Fibroblast of skin of abdomen (primary cell): Measurements from ENCODE around the gene APPL1.
A peak's percentile ranks its signal among the peaks of the same experiment; 100 is the strongest.

ENCODE experiments used
- DNase-seq: peaks from one replicate; pipeline ENCODE4 v3.0.0-alpha.2; 2013

APPL1 gene

DNA sequence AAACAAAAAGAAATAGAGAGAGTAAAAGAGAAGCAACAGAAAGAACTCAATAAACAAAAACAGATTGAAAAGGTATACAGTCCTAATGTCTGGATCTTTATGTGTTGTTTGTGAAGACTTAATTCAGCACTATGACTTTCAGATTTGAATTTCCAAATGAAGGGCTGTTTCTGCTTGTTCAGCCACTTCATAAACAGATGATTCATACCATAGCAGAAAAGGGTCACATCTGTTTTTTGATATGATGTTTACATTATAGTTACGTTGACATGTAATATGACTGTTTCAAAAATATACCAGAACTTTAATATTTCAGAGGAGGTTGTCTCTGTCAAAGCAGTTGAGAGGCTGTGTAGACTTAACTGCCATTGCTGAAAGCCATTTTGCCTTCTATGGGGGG, 40.9 kb downstream of the APPL1 start:
- no peak for DNase-seq

DNA sequence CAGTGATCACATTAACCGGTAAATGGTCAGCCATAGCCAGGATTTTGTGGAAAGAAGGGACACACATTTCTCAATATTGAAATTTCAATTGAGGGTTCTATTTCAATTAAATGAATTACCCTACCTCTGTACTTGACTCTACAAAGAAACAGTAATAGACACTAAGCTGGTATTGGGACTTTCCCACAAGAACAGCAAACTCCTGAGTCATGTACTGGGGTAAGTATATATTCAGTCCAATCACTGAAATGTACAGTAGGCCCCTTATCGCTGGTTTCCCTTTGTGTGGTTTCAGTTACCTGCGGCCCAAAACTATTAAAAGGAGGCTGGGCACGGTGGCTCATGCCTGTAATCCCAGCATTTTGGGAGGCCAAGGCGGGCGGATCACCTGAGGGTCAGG, 47.3 kb downstream of the APPL1 start:
- no peak for DNase-seq

DNA sequence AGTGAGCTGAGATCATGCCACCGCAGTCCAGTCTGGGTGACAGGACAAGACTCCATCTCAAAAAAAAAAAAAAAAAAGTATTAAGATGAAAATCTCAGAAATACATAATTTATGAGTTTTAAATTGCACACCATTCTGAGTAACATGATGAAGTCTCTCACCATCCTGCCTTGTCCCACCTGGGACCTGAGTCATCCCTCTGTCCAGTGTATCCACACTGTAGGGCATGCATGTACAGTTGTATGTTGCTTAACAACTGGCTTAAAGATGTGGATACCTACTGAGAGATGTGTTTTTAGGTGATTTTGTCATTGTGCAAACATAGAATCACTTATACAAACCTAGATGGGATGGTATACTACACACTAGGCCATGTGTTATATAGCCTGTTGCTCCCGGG, 47.9 kb downstream of the APPL1 start:
- DNase-seq, result no peak

DNA sequence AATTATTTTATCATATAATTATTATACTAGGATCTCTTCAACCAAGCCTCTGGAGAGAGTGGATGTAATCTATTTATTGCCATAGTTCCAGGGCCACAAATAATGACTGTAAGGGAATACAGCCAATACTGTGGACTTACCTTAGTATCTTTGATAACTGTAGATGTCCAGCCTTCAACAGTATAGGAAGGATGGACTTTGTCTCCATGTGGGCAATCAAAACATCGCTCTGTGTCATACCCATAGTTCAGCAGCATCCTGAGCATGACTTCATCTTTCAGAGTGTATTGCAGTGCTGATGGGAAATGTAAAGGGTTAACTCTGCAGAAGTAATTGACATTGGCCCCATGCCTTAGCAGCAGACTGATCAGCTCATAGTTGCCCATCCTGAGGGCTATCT, 50.7 kb downstream of the APPL1 start:
- DNase-seq, result no peak

DNA sequence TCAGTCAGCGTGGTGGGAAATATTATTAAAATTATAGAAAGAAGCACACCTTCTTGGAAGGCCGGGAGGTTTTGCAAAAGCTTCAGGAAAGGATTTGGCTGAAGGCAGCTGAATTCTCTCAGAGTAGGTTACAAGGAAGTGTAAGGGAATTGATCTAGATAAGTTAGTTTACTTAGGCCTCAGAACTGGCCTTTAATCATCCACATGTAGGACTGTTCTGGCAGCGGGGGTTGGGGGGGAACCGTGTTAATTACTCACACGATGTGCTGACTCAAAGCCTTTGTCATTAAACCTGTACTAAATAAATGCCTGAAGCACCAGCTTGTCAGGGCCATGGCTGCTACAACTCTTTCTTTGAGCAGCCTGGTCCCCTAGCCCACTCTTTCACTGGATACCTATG, 52.2 kb downstream of the APPL1 start:
- DNase-seq, result no peak

DNA sequence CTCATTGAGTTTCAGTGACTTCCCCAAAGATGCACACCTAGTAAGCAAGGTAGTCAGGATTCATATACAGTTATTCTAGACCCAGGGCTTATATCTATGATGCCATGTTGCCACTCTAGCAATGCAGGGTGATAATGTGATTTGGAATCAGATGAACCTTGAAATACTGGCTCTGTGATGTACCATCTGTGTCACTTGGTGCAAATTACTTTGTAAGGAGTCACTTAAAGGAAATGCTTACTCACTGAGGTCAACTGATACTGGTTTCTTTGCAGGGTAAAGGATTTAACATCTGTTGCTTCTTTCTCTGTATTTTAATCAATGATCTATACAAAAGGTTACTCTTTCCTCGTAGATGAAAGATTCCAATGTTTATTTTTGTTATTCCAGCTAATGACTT, 54.2 kb downstream of the APPL1 start:
- peak; percentile 25 for DNase-seq

DNA sequence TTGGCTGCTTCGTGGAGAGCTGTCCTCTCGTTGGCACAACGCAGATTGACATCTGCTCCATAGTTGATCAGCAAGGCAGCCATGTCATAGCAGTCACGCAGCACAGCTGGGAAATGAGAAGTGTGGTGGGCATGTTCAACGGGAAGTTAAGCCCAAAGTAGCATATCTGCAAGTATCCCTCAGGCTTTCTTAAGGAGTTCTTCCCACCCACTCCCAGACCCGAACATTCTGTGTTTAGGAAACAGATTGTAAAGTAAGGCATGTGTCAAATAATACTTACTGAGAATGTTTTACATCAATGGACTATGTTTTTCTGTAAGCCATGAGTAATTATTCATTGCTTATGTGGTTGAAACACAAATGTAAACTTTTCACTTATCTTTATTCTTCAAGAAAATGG, 55.8 kb downstream of the APPL1 start:
- DNase-seq, result no peak

DNA sequence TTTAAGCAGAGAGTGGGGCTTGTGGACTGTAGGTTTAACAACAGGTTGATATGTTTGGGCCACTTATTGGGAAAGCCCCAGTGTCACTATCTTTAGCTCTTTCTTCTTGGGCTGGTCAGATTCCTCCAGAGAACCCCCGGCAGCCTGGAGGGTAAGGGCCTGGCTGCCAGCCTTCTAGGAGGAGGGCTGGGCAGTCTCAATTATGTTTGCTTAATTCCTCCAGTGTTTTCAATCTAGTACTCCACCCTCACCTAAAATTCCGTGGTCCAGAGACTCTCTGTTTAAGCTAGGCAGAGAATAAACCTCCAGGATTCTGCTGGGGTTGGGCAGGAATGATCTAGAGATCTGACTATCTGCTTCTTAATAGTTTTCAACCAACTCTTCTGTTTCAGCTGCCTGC, 59.7 kb downstream of the APPL1 start:
- no peak for DNase-seq

DNA sequence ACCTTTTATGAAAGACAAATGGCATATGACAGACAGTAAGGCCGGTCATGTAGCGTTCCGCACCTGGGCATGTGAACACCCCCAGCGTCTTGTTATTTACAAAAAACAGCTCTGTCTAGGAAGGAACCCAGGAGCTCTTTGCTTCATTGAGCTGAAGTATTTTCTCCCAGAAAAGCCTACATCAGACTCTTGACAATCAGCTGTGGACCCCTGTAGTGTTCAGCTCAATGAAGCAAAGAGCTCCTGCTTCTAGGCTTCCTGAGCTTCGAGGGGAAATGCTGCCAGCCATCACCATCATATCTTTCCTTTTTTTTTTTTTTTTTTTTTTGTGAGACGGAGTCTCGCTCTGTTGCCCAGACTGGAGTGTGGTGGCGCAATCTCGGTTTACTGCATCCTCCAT, 60.9 kb downstream of the APPL1 start:
- DNase-seq, result no peak

DNA sequence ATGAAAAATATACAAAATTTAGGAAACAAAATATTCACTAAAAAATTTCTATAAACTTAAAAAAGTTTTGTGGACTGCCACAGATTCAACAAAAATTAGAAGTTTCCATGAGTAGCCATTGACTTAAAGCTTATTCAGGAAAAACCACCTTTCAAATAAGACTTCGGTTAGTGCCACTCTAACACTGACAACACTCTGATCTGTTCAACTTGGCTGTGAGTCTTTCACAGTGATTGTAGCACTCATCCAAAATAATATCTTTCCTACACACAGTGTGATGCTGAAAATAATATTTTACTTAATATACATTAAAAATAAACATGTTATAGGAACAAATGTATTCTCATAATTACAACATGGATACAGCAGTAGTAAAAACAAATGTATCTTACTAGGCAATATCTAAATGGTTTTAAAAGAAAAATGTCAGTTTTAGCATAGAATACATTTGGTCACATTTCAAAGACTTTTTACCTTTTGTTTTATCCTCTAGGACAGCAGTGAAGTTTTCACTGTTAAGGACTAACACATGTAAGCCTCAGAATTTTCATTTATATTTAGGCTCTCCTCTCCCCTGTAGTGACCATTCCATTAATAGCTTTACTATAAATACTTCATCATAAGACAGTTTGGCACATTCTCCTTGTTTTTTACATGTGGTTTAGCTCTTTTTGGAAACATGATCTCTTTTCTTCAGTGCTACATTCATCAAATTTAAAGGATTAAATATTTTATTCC, 64.8 kb downstream of the APPL1 start, which contains the start of gene ASB14:
Gene ASB14 (minus strand): TSS at position 527 of the 738 bp plus-strand sequence. CDS start 652 bp downstream, outside the sequence.
- DNase-seq, result no peak

DNA sequence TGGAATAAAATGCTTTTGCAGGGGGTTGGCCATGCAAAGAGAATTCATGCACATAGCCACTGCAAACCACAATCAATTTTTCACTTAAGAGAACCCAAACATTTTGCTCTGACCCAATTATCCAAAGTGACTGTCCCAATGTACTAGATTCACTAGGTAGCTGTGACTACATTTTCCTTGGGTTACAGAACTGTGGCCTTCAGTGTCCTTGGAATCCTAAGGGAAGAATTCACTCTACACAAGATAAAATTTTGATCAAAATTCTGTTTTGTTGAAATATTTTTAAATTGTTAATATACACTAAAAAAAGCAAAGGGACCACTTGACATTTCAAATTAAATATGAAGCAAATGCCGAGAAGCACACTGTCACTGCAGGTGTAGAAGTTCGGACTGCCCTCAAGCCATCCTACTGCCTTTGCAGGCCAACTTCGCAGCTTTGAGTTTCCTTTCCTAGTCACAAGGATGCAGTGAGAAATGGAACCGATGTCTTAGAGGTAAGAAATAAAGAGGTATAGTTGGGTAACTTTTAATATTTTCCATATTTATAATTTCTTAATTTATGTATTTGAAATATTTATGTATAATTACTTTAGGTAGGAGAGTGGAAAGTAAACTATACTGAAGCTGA, 65.5 kb downstream of the APPL1 start:
- no peak for DNase-seq

DNA sequence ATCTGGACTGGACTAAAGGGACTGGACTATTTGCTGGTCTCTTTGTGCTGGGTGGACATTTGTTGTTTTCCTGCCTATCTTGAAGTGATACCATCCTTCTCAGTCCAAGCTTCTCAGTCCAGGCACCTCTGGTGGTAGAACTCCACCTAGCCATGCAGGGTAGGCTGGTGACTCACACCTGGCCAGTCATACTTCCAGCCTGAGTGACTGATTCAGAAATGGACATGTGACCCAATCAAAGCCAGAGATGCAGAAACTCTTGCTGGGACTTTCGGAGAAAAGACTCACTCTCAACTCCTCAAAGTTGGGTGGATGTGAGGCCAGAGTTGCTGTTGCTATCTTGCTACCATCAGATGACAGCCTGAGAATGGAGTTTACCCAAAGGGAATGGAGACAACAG, 70.5 kb downstream of the APPL1 start:
- DNase-seq, result peak; percentile 10

DNA sequence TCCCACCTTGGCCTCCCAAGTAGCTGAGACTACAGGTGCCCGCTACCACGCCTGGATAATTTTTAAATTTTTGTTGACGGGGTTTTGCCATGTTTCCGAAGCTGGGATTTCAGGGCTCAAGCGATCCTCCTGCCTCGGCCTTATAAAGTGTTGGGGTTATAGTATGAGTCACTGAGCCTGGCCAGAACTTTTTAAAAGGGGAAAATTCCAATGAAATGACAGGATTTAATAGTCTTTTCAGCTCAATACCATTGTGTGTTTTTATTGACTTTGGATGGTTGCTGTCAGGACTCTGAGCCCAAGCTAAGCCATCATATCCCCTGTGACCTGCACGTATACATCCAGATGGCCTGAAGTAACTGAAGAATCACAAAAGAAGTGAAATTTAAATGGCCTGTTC, 76.0 kb downstream of the APPL1 start:
- peak; percentile 31 for DNase-seq

DNA sequence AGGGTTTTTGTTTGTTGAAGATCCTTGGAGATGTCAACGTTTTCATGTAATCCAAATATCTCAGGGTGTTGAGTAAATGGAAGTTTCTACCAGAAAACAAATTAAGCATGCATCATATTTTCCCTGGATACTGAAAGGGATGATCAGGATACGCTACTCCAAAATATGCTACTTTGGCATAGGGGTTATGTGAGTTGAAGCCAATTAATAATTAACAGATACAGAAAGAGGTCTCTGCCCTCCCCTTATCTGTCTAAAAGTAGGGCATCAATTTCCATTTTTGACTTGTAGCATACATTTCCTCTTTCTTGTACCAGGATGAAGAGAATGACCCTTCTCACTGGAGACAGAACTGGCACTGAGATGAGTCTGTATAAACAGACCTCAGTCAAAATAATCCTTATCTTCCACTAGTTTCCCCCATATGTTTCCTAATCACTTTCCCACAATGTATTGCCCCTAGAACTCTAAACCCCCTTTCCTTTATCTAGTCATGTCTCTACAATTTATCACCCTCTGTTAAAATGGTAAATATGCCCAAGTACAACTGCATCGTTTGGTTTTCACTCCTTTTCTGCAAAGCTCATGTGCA, 82.3 kb downstream of the APPL1 start:
- no peak for DNase-seq

DNA sequence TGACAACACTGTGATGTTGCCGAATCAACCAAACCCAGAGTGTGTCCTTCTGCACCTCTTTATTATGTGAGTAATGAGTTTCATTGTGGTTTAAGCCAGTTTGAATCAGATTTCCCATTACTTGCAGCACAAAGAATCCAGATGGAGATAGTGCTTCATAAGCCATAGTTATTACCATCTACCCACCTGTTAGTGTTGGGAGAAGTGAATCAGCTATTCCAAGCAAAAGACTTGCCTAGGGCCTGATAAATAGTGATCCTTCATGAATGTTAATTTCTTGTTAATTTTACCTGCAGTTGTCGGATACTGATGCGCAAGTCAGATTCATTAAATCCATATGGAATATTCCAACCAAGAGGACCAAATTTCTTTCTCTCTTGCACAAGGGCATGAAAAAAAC, 86.7 kb downstream of the APPL1 start:
- DNase-seq, result no peak
